HCT116 (cell line): ENCODE data around the gene RNPC3. TPM values are rescaled to one million over a fixed set of nuclear protein-coding genes. Genes with fewer than 3 reads are reported as not detected.

Experiments
- ATAC-seq: fragments of 200-7000 bp; cut with Tn5 transposase; 2 replicates; pipeline ENCODE4 v1.9.1; 2020; ENCODE audit warnings: mild to moderate bottlenecking, moderate library complexity
- BruUV-seq: library from RNA; stranded (reverse); fragments of 400-500 nt; replicated peaks from 2 replicates; lab custom pipeline; 2021; lab: Mats Ljungman, UMichigan
- CTCF ChIA-PET: fragments of 300-600 bp; sonication (Branson Sonifier 250); formaldehyde crosslinking; loops from one replicate; lab custom pipeline; 2021; ENCODE audit warnings: antibody characterized with exemption; lab: Charles Lee
- POLR2A ChIA-PET: fragments of 300-600, 350-600 bp; sonication (Branson Sonifier 250); formaldehyde crosslinking; loops from one replicate; lab custom pipeline; 2021; ENCODE audit warnings: antibody characterized with exemption; lab: Charles Lee
- RAD21 ChIA-PET, 2 experiments: fragments of 300-600 bp; sonication (Branson Sonifier 250); formaldehyde crosslinking; loops; one replicate each; lab custom pipeline; 2023; ENCODE audit warnings: low total read pairs in 2 of 2; ENCODE audit not compliant: uncharacterized antibody in 2 of 2, unreplicated experiment in 2 of 2, low non-redundant PET in 1 of 2; lab: Charles Lee
- DNase-seq: peaks from one replicate; pipeline ENCODE4 v3.0.0-alpha.2; 2010; ENCODE audit warnings: low read depth, low spot score
- H2AFZ ChIP-seq: fragments of 200-600 bp; shearing (Covaris generic), sonication (generic); 2 replicates; pipeline ENCODE4 v1.6.1; 2017; ENCODE audit warnings: low read depth, mixed run types, mixed read lengths, antibody characterized with exemption, low read length; ENCODE audit not compliant: poor library complexity, severe bottlenecking
- H3K27ac ChIP-seq: 2 replicates; pipeline ENCODE4 v1.5.1; 2012; ENCODE audit warnings: low read depth, low read length
- H3K27me3 ChIP-seq: fragments of 200-600 bp; sonication (generic); 2 replicates; pipeline ENCODE4 v1.6.1; 2016; ENCODE audit warnings: mixed run types, low read length, mixed read lengths; ENCODE audit not compliant: insufficient read depth
- H3K36me3 ChIP-seq, 2 experiments: fragments of 200-500 bp in 1 of 2; fragments of 200-600 bp in 1 of 2; sonication (Bioruptor generic) in 1 of 2; sonication (generic) in 1 of 2; 2 replicates each; pipeline versions ENCODE4 v1.5.1 to v1.6.1; 2014 to 2016; ENCODE audit warnings: low read length in 2 of 2, inconsistent platforms in 1 of 2, mixed read lengths in 1 of 2, mixed run types in 1 of 2; ENCODE audit not compliant: insufficient read depth in 2 of 2, control insufficient read depth in 1 of 2
- H3K4me1 ChIP-seq, 2 experiments: fragments of 200-600 bp in 1 of 2; sonication (generic) in 1 of 2; 2 replicates each; pipeline versions ENCODE4 v1.5.1 to v1.6.1; 2012 to 2017; ENCODE audit warnings: low read length in 2 of 2, inconsistent platforms in 1 of 2, mild to moderate bottlenecking in 1 of 2, mixed read lengths in 1 of 2, mixed run types in 1 of 2, moderate library complexity in 1 of 2; ENCODE audit not compliant: insufficient read depth in 2 of 2, control insufficient read depth in 1 of 2
- H3K4me2 ChIP-seq: fragments of 200-600 bp; sonication (generic); 2 replicates; pipeline ENCODE4 v1.6.1; 2017; ENCODE audit warnings: mixed run types, low read length, mixed read lengths
- H3K4me3 ChIP-seq, 2 experiments: fragments of 200-600 bp in 1 of 2; sonication (generic) in 1 of 2; replicated peaks in 1 of 2; 2 replicates each; pipeline ENCODE4 v1.5.1; 2011 to 2016; ENCODE audit warnings: low read length in 2 of 2, control low read depth in 1 of 2, low read depth in 1 of 2, mild to moderate bottlenecking in 1 of 2, mixed read lengths in 1 of 2, mixed run types in 1 of 2
- H3K79me2 ChIP-seq: fragments of 200-600 bp; sonication (generic); 2 replicates; pipeline ENCODE4 v1.6.1; 2017; ENCODE audit warnings: mild to moderate bottlenecking, mixed run types, low read length, moderate library complexity, mixed read lengths; ENCODE audit not compliant: insufficient read depth
- H3K9ac ChIP-seq: fragments of 200-600 bp; sonication (generic); 2 replicates; pipeline ENCODE4 v1.6.1; 2016; ENCODE audit warnings: low read length, mixed read lengths
- H3K9me2 ChIP-seq: fragments of 200-600 bp; sonication (generic), shearing (Covaris generic); 2 replicates; pipeline ENCODE4 v1.6.1; 2017; ENCODE audit warnings: mixed run types, mild to moderate bottlenecking, moderate library complexity; ENCODE audit not compliant: insufficient read depth
- H3K9me3 ChIP-seq, 2 experiments: fragments of 200-500 bp in 1 of 2; fragments of 200-600 bp in 1 of 2; sonication (Bioruptor generic) in 1 of 2; sonication (generic) in 1 of 2; 2 replicates each; pipeline ENCODE4 v1.6.1; 2014 to 2017; ENCODE audit warnings: low read length in 2 of 2, mixed read lengths in 2 of 2, inconsistent platforms in 1 of 2, low read depth in 1 of 2, mild to moderate bottlenecking in 1 of 2, mixed run types in 1 of 2, moderate library complexity in 1 of 2; ENCODE audit not compliant: control insufficient read depth in 1 of 2, insufficient read depth in 1 of 2
- H4K20me1 ChIP-seq: fragments of 200-600 bp; sonication (generic), shearing (Covaris generic); 2 replicates; pipeline ENCODE4 v1.6.1; 2017; ENCODE audit warnings: mixed run types, mild to moderate bottlenecking, moderate library complexity; ENCODE audit not compliant: insufficient read depth
- EGR1 ChIP-seq: IDR thresholded peaks from 2 replicates; pipeline ENCODE4 v1.6.1; 2012; ENCODE audit warnings: low read depth
- EZH2 ChIP-seq: fragments of 200-600 bp; sonication (generic); IDR thresholded peaks from 2 replicates; pipeline ENCODE4 v1.6.1; 2017; ENCODE audit warnings: antibody characterized with exemption, mixed run types
- SIN3A ChIP-seq: IDR thresholded peaks from 2 replicates; pipeline ENCODE4 v1.6.1; 2012; ENCODE audit warnings: low read depth
- intact Hi-C: fragments of 100-400 bp; cut with micrococcal nuclease; formaldehyde crosslinking; loops from 2 replicates; pipeline ENCODE4 v1.10.0; 2022
- total RNA-seq: library from RNA; stranded (reverse); gene quantifications from one replicate; pipeline ENCODE4 v1.2.1, GENCODE V29; 2021; ENCODE audit not compliant: unreplicated experiment
- TF ChIP-seq, protein P1 (sequence below): IDR thresholded peaks from 2 replicates; pipeline ENCODE4 v1.6.1; 2012
- TF ChIP-seq, protein P2 (sequence below): IDR thresholded peaks from 2 replicates; pipeline ENCODE4 v1.6.1; 2012
- TF ChIP-seq, protein P3 (sequence below): IDR thresholded peaks from 2 replicates; pipeline ENCODE4 v1.6.1; 2012; ENCODE audit warnings: low read depth
- TF ChIP-seq, protein P4 (sequence below): IDR thresholded peaks from 2 replicates; pipeline ENCODE4 v1.6.1; 2011; ENCODE audit warnings: mild to moderate bottlenecking, low read length, moderate library complexity; ENCODE audit not compliant: insufficient replicate concordance; ENCODE audit errors: extremely low read depth

The RNPC3 gene
- total RNA-seq, 1 experiment from 2014 or later: 11.1 TPM

DNA sequence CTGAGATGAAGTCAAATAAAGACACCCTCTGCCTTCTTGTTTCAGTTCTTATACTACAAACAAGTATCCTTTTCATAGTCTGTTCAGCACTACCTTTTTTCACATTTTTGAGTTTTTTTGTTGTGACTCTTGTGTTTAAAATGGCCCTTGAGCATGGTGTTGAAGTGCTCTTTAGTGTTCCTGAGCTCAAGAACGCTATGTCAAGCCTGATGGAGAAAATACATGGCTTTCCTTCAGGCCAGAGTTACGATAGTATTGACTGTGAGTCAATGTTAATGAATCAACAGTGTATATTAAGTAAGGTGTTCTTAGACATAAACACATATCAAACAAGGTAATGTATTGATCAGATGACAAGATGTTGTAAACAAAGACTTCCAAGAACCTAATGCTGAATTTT, 12.7 kb downstream of the RNPC3 start:
- intact Hi-C loops: no loop called here
- H2AFZ ChIP-seq: no peak overlapping the region
- H3K36me3 ChIP-seq: peaks cover 6 to 63% of the 10 kb centered on the region in 2 experiments; a peak in 3 of 4 replicates
- ChIA-PET CTCF (no interaction called here), RAD21 (no interaction called here), POLR2A (no interaction called here)
- H3K9me2 ChIP-seq: no peaks in the 10 kb centered on the region
- H3K4me2 ChIP-seq: no peak overlapping the region
- no peak for ATAC-seq
- BruUV-seq: no TSS peak
- H3K27ac ChIP-seq: no peak overlapping the region
- TF ChIP-seq, protein P1, sequence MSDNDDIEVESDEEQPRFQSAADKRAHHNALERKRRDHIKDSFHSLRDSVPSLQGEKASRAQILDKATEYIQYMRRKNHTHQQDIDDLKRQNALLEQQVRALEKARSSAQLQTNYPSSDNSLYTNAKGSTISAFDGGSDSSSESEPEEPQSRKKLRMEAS: no peak
- no peak for TF ChIP-seq SIN3A
- TF ChIP-seq EZH2: no peak
- TF ChIP-seq, protein P2, sequence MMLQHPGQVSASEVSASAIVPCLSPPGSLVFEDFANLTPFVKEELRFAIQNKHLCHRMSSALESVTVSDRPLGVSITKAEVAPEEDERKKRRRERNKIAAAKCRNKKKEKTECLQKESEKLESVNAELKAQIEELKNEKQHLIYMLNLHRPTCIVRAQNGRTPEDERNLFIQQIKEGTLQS: no peak
- TF ChIP-seq, protein P3, sequence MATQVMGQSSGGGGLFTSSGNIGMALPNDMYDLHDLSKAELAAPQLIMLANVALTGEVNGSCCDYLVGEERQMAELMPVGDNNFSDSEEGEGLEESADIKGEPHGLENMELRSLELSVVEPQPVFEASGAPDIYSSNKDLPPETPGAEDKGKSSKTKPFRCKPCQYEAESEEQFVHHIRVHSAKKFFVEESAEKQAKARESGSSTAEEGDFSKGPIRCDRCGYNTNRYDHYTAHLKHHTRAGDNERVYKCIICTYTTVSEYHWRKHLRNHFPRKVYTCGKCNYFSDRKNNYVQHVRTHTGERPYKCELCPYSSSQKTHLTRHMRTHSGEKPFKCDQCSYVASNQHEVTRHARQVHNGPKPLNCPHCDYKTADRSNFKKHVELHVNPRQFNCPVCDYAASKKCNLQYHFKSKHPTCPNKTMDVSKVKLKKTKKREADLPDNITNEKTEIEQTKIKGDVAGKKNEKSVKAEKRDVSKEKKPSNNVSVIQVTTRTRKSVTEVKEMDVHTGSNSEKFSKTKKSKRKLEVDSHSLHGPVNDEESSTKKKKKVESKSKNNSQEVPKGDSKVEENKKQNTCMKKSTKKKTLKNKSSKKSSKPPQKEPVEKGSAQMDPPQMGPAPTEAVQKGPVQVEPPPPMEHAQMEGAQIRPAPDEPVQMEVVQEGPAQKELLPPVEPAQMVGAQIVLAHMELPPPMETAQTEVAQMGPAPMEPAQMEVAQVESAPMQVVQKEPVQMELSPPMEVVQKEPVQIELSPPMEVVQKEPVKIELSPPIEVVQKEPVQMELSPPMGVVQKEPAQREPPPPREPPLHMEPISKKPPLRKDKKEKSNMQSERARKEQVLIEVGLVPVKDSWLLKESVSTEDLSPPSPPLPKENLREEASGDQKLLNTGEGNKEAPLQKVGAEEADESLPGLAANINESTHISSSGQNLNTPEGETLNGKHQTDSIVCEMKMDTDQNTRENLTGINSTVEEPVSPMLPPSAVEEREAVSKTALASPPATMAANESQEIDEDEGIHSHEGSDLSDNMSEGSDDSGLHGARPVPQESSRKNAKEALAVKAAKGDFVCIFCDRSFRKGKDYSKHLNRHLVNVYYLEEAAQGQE: no peak
- no peak for TF ChIP-seq EGR1
- TF ChIP-seq, protein P4, sequence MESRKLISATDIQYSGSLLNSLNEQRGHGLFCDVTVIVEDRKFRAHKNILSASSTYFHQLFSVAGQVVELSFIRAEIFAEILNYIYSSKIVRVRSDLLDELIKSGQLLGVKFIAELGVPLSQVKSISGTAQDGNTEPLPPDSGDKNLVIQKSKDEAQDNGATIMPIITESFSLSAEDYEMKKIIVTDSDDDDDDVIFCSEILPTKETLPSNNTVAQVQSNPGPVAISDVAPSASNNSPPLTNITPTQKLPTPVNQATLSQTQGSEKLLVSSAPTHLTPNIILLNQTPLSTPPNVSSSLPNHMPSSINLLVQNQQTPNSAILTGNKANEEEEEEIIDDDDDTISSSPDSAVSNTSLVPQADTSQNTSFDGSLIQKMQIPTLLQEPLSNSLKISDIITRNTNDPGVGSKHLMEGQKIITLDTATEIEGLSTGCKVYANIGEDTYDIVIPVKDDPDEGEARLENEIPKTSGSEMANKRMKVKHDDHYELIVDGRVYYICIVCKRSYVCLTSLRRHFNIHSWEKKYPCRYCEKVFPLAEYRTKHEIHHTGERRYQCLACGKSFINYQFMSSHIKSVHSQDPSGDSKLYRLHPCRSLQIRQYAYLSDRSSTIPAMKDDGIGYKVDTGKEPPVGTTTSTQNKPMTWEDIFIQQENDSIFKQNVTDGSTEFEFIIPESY: no peak
- H3K27me3 ChIP-seq: no peaks in the 10 kb centered on the region
- no peaks in the 10 kb centered on the region for H4K20me1 ChIP-seq
- DNase-seq: no peak
- H3K9me3 ChIP-seq: no peaks in the 10 kb centered on the region
- H3K4me1 ChIP-seq: no peaks in the 10 kb centered on the region
- H3K4me3 ChIP-seq: no peak overlapping the region
- no peaks in the 10 kb centered on the region; the same call in none of the 2 replicates for H3K79me2 ChIP-seq
- H3K9ac ChIP-seq: no peak overlapping the region
